ENCODE measurements around the gene BGN.

- TF ChIP-seq, protein P1, sequence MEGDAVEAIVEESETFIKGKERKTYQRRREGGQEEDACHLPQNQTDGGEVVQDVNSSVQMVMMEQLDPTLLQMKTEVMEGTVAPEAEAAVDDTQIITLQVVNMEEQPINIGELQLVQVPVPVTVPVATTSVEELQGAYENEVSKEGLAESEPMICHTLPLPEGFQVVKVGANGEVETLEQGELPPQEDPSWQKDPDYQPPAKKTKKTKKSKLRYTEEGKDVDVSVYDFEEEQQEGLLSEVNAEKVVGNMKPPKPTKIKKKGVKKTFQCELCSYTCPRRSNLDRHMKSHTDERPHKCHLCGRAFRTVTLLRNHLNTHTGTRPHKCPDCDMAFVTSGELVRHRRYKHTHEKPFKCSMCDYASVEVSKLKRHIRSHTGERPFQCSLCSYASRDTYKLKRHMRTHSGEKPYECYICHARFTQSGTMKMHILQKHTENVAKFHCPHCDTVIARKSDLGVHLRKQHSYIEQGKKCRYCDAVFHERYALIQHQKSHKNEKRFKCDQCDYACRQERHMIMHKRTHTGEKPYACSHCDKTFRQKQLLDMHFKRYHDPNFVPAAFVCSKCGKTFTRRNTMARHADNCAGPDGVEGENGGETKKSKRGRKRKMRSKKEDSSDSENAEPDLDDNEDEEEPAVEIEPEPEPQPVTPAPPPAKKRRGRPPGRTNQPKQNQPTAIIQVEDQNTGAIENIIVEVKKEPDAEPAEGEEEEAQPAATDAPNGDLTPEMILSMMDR (IDR thresholded peaks at IDR 0.05) = no peak
- TF ChIP-seq ZFX (IDR thresholded peaks at IDR 0.05; ENCODE audit: borderline replicate concordance) = no peak
Observed at GRCh38 chrX:153450114-153450948, 44.4 kb upstream of the BGN start.
